Gastrocnemius medialis (tissue), 4 donors: ENCODE data around the gene MGRN1. TPM values are rescaled to one million over a fixed set of nuclear protein-coding genes. Genes with fewer than 3 reads are reported as not detected.
A peak's percentile ranks its signal among the peaks of the same experiment; 100 is the strongest.

Source experiments
- ATAC-seq, 2 donors: fragments of 150-250 bp; one replicate each; pipeline ENCODE4 v1.9.1; 2016
- DNase-seq, 2 donors: peaks; one replicate each; pipeline ENCODE4 v3.0.0-alpha.2; 2019
- H3K27ac ChIP-seq, 4 donors: fragments of 200-600 bp; sonication (generic); 1 replicate in 1 of 4; 2 replicates in 3 of 4; pipeline ENCODE4 v1.5.1; 2016 to 2018; ENCODE audit warnings: mild to moderate bottlenecking in 2 of 4, moderate library complexity in 1 of 4
- H3K27me3 ChIP-seq, 3 donors: fragments of 200-600 bp; sonication (generic) in 2 of 3; 1 replicate in 1 of 3; 2 replicates in 2 of 3; pipeline versions ENCODE4 v1.5.1 to v1.6.0; 2016 to 2019; ENCODE audit warnings: mild to moderate bottlenecking in 1 of 3, moderate library complexity in 1 of 3
- H3K36me3 ChIP-seq, 2 donors: fragments of 200-600 bp; sonication (generic) in 1 of 2; one replicate each; pipeline ENCODE4 v1.5.1; 2017 to 2018
- H3K4me1 ChIP-seq, 2 donors: fragments of 200-600 bp; sonication (generic) in 1 of 2; one replicate each; pipeline ENCODE4 v1.5.1; 2016 to 2017; ENCODE audit warnings: mild to moderate bottlenecking in 2 of 2
- H3K4me3 ChIP-seq, 4 donors: fragments of 200-600 bp; sonication (generic) in 3 of 4; 1 replicate in 1 of 4; 2 replicates in 3 of 4; pipeline ENCODE4 v1.5.1; 2016 to 2019; ENCODE audit warnings: mild to moderate bottlenecking in 2 of 4
- H3K9me3 ChIP-seq, 3 donors: fragments of 200-600 bp; sonication (generic) in 2 of 3; 1 replicate in 1 of 3; 2 replicates in 2 of 3; pipeline ENCODE4 v1.5.1; 2016 to 2019
- CTCF ChIP-seq, 5 experiments: fragments of 450-650 bp in 3 of 5; fragments of 200-600 bp in 2 of 5; sonication (generic) in 2 of 5; IDR thresholded peaks in 4 of 5; conservative IDR thresholded peaks in 1 of 5; 1 replicate in 4 of 5; 2 replicates in 1 of 5; pipeline ENCODE4 v1.5.1; 2016 to 2019; ENCODE audit warnings: antibody characterized with exemption in 5 of 5, mild to moderate bottlenecking in 3 of 5, moderate library complexity in 3 of 5
- POLR2A ChIP-seq, 2 donors: fragments of 450-650 bp; IDR thresholded peaks; one replicate each; pipeline ENCODE4 v1.6.1; 2017; ENCODE audit warnings: antibody characterized with exemption in 2 of 2, mild to moderate bottlenecking in 2 of 2, moderate library complexity in 2 of 2
- in situ Hi-C, 4 donors: fragments of 200-750 bp; cut with MboI; loops; one replicate each; pipeline versions ENCODE4 v1.15.0 to v1.8.0; 2017; ENCODE audit warnings: low sequenced_read_pairs in 4 of 4
- intact Hi-C: fragments of 100-400 bp; cut with DNase I; formaldehyde crosslinking; loops from one replicate; pipeline ENCODE4 v1.15.1; 2023; ENCODE audit warnings: low total_unique reads
- total RNA-seq, 4 donors: library from RNA; depleted of rRNA; stranded (reverse); fragments of >200 nt; gene quantifications; one replicate each; pipeline versions ENCODE4 v1.1.0 to v1.2.3, GENCODE V29; 2016

MGRN1 gene
- total RNA-seq, 4 donors from 2014 or later = 33.8 to 62.9 (median 55.0) TPM

- intact Hi-C loops (no loop called here), in situ Hi-C loops (no loop called here)
- no peak for ATAC-seq
- Histone ChIP-seq H3K9me3 (no peaks in the 10 kb centered on the region), H3K36me3 (peaks cover 0 to 25% of the 10 kb centered on the region in 2 donors), H3K4me1 (peaks cover 15 to 19% of the 10 kb centered on the region in 2 donors), H3K27me3 (no peaks in the 10 kb centered on the region), H3K27ac (peak overlapping the region; percentile 66 to 89 (median 82)), H3K4me3 (peak overlapping the region in 3 of 4 donors; percentile 68 to 90 (median 87))
- DNase-seq = no peak
- TF ChIP-seq CTCF (IDR thresholded peaks at IDR 0.05 in 4 of 5, conservative IDR thresholded peaks at IDR 0.05 in 1 of 5) = no peak
- TF ChIP-seq POLR2A (IDR thresholded peaks at IDR 0.05) = no peak
Observed at GRCh38 chr16:4694642-4695451, 70.2 kb downstream of the MGRN1 start.

- Histone ChIP-seq H3K4me1 (peaks cover 15 to 19% of the 10 kb centered on the region in 2 donors), H3K27me3 (no peaks in the 10 kb centered on the region), H3K9me3 (no peaks in the 10 kb centered on the region), H3K27ac (peak overlapping the region in 3 of 4 donors; percentile 80 to 89 (median 84)), H3K4me3 (no peak overlapping the region), H3K36me3 (peaks cover 0 to 33% of the 10 kb centered on the region in 2 donors)
- in situ Hi-C loops (no loop called here), intact Hi-C loops (no loop called here)
- TF ChIP-seq CTCF (IDR thresholded peaks at IDR 0.05 in 4 of 5, conservative IDR thresholded peaks at IDR 0.05 in 1 of 5) = no peak
- TF ChIP-seq POLR2A (IDR thresholded peaks at IDR 0.05) = no peak
- DNase-seq (no peak), ATAC-seq (no peak)
Observed at GRCh38 chr16:4695473-4696171, 71.0 kb downstream of the MGRN1 start.

- TF ChIP-seq CTCF (IDR thresholded peaks at IDR 0.05 in 4 of 5, conservative IDR thresholded peaks at IDR 0.05 in 1 of 5) (no peak), POLR2A (IDR thresholded peaks at IDR 0.05) (no peak)
- Histone ChIP-seq H3K4me1 (peaks cover 15 to 19% of the 10 kb centered on the region in 2 donors), H3K4me3 (no peak overlapping the region), H3K36me3 (peaks cover 0 to 39% of the 10 kb centered on the region in 2 donors), H3K9me3 (no peaks in the 10 kb centered on the region), H3K27ac (peak overlapping the region in 1 of 4 donors; percentile 84), H3K27me3 (no peaks in the 10 kb centered on the region)
- no peak for ATAC-seq
- in situ Hi-C loops = no loop called here
- DNase-seq = no peak
- intact Hi-C loops = no loop called here
Observed at GRCh38 chr16:4696172-4696904, 71.7 kb downstream of the MGRN1 start.

GRCh38 chr16:4696905-4697847 is 72.5 kb downstream of the MGRN1 start:
- H3K27ac ChIP-seq = peak overlapping the region in 1 of 4 donors; percentile 51
- no peak overlapping the region for H3K4me3 ChIP-seq
- peaks cover 15 to 19% of the 10 kb centered on the region in 2 donors for H3K4me1 ChIP-seq
- H3K9me3 ChIP-seq = no peaks in the 10 kb centered on the region
- intact Hi-C loops = no loop called here
- TF ChIP-seq CTCF (IDR thresholded peaks at IDR 0.05 in 4 of 5, conservative IDR thresholded peaks at IDR 0.05 in 1 of 5) = no peak
- TF ChIP-seq POLR2A (IDR thresholded peaks at IDR 0.05) = no peak
- in situ Hi-C loops = no loop called here
- no peaks in the 10 kb centered on the region for H3K27me3 ChIP-seq
- ATAC-seq (no peak), DNase-seq (no peak)
- H3K36me3 ChIP-seq = peaks cover 0 to 43% of the 10 kb centered on the region in 2 donors
